Tibial nerve (tissue), 4 donors: ENCODE measurements around the gene WNT7A. TPM values are rescaled to one million over a fixed set of nuclear protein-coding genes. Genes with fewer than 3 reads are reported as not detected.

Experiments used
- DNase-seq, 2 donors: peaks; one replicate each; pipeline ENCODE4 v3.0.0-alpha.2; 2019; ENCODE audit warnings: low spot score in 2 of 2
- H3K27ac ChIP-seq, 4 donors: fragments of 200-600 bp; sonication (generic) in 3 of 4; one replicate each; pipeline ENCODE4 v1.5.1; 2017 to 2019; ENCODE audit warnings: mild to moderate bottlenecking in 1 of 4
- H3K27me3 ChIP-seq, 2 donors: fragments of 200-600 bp; sonication (generic) in 1 of 2; one replicate each; pipeline versions ENCODE4 v1.5.1 to v1.6.0; 2017 to 2019
- H3K36me3 ChIP-seq, 3 donors: fragments of 200-600 bp; sonication (generic); one replicate each; pipeline ENCODE4 v1.5.1; 2018 to 2019
- H3K4me1 ChIP-seq, 4 donors: fragments of 200-600 bp; sonication (generic) in 3 of 4; one replicate each; pipeline ENCODE4 v1.5.1; 2017 to 2019
- H3K4me3 ChIP-seq, 4 donors: fragments of 200-600 bp; sonication (generic) in 3 of 4; one replicate each; pipeline ENCODE4 v1.5.1; 2017 to 2019; ENCODE audit warnings: mild to moderate bottlenecking in 1 of 4, moderate library complexity in 1 of 4
- H3K9me3 ChIP-seq, 4 donors: fragments of 200-600 bp; sonication (generic) in 3 of 4; one replicate each; pipeline ENCODE4 v1.5.1; 2017 to 2019
- EP300 ChIP-seq, 2 donors: sonication (generic); formaldehyde crosslinking; IDR thresholded peaks; one replicate each; pipeline ENCODE4 v1.6.1; 2017; ENCODE audit warnings: antibody characterized with exemption in 2 of 2, mild to moderate bottlenecking in 1 of 2
- POLR2A ChIP-seq, 2 donors: fragments of 450-650 bp; IDR thresholded peaks; one replicate each; pipeline ENCODE4 v1.6.1; 2017; ENCODE audit warnings: antibody characterized with exemption in 2 of 2, mild to moderate bottlenecking in 2 of 2, moderate library complexity in 2 of 2
- WGBS, 2 donors: methylation state at CpG; one replicate each; pipeline ENCODE4 v1.1.5; 2018; 5-methylcytosine and 5-hydroxymethylcytosine counted together
- total RNA-seq, 4 donors: library from RNA; depleted of rRNA; stranded (reverse); fragments of >200 nt; gene quantifications; one replicate each; pipeline ENCODE4 v1.1.0, GENCODE V29; 2016
- TF ChIP-seq, protein P1 (sequence below), 5 experiments: fragments of 200-600 bp in 3 of 5; fragments of 450-650 bp in 2 of 5; sonication (generic) in 3 of 5; IDR thresholded peaks; one replicate each; pipeline ENCODE4 v1.5.1; 2016 to 2019; ENCODE audit warnings: antibody characterized with exemption in 5 of 5, mild to moderate bottlenecking in 3 of 5, moderate library complexity in 2 of 5

The WNT7A gene
- total RNA-seq, 4 donors from 2014 or later: 0.21 TPM; not detected in 3

GRCh38 chr3:13835246-13835645 lies 44.6 kb downstream of the WNT7A start:
- H3K9me3 ChIP-seq: peaks cover 0 to 8% (median 0%) of the 10 kb centered on the region in 4 donors
- TF ChIP-seq POLR2A (IDR thresholded peaks at IDR 0.05) (no peak), EP300 (IDR thresholded peaks at IDR 0.05) (no peak)
- TF ChIP-seq, protein P1, sequence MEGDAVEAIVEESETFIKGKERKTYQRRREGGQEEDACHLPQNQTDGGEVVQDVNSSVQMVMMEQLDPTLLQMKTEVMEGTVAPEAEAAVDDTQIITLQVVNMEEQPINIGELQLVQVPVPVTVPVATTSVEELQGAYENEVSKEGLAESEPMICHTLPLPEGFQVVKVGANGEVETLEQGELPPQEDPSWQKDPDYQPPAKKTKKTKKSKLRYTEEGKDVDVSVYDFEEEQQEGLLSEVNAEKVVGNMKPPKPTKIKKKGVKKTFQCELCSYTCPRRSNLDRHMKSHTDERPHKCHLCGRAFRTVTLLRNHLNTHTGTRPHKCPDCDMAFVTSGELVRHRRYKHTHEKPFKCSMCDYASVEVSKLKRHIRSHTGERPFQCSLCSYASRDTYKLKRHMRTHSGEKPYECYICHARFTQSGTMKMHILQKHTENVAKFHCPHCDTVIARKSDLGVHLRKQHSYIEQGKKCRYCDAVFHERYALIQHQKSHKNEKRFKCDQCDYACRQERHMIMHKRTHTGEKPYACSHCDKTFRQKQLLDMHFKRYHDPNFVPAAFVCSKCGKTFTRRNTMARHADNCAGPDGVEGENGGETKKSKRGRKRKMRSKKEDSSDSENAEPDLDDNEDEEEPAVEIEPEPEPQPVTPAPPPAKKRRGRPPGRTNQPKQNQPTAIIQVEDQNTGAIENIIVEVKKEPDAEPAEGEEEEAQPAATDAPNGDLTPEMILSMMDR (IDR thresholded peaks at IDR 0.05): no peak
- WGBS, 2 donors: 81 to 82% methylated on average over 9 of the region's 9 CpGs
- DNase-seq: no peak
- H3K27ac ChIP-seq: no peak overlapping the region
- no peaks in the 10 kb centered on the region for H3K36me3 ChIP-seq
- H3K4me1 ChIP-seq: no peaks in the 10 kb centered on the region
- no peak overlapping the region for H3K4me3 ChIP-seq
- peaks cover 0 to 14% of the 10 kb centered on the region in 2 donors for H3K27me3 ChIP-seq

GRCh38 chr3:13834258-13835035 lies 45.4 kb downstream of the WNT7A start:
- Histone ChIP-seq H3K9me3 (peaks cover 0 to 8% (median 0%) of the 10 kb centered on the region in 4 donors), H3K27ac (no peak overlapping the region), H3K4me3 (no peak overlapping the region), H3K36me3 (no peaks in the 10 kb centered on the region), H3K4me1 (no peaks in the 10 kb centered on the region), H3K27me3 (peaks cover 0 to 14% of the 10 kb centered on the region in 2 donors)
- TF ChIP-seq POLR2A (IDR thresholded peaks at IDR 0.05) (no peak), EP300 (IDR thresholded peaks at IDR 0.05) (no peak)
- TF ChIP-seq, protein P1 (IDR thresholded peaks at IDR 0.05): no peak
- 71 to 74% methylated on average over 14 of the region's 14 CpGs for WGBS, 2 donors
- no peak for DNase-seq

DNA sequence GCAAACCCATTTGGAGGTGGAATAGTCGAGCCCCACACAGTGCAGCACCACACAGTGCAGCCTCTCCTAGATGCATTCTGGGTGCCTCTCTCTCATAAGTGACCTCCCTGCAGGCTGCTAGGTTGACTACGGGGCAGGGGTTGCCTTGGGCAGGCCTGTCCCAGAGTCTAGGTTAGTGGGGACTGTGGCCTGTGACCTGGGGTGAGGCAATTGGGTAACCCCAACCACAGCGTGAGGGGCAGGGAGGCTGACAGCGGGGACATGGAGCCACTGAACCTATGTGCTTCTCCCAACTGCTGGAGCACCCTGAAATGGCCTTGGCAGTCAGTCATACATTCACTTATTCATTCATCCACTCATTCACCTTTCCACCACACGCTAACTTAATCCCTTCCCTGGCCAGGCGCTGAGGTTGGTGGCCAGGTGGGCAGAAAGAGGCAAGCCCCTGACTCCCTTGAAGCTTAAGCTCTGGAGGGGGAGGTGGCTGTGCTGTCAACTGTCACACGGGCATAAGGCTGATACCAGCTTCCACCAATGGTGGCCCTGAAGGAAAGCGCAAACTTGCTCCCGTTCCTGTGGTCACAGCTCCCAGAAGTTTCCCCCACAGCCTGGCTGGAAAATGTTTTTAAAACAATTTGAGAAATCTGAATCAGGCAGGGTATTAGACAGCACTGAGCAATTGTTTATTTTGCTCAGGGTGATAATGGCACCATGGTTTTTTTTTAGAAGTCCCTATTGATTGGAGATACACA lies 46.2 kb downstream of the WNT7A start:
- Histone ChIP-seq H3K9me3 (peaks cover 0 to 15% (median 0%) of the 10 kb centered on the region in 4 donors), H3K4me1 (no peaks in the 10 kb centered on the region), H3K27me3 (peaks cover 0 to 14% of the 10 kb centered on the region in 2 donors), H3K27ac (no peak overlapping the region), H3K36me3 (no peaks in the 10 kb centered on the region), H3K4me3 (no peak overlapping the region)
- TF ChIP-seq POLR2A (IDR thresholded peaks at IDR 0.05) (no peak), EP300 (IDR thresholded peaks at IDR 0.05) (no peak)
- TF ChIP-seq, protein P1 (IDR thresholded peaks at IDR 0.05): no peak
- WGBS, 2 donors: 71 to 77% methylated on average over 9 of the region's 9 CpGs
- no peak for DNase-seq

DNA sequence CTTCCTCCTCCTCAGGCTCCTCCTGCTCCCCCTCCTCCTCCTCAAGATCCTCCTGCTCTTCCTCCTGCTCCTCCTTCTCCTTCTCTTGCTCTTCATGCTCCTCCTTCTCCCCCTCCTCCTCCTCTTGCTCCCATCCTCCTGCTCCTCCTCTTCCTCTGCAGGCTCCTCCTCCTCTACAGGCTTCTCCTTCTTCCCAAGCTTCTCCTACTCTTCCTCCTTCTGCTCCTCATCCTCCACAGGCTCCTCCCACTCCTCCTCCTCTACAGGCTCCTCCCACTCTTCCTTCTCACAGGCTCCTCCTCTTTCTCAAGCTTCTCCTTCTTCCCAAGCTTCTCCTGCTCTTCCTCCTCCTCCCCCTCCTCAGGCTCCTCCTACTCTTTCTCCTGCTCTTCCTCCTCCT lies 47.7 kb downstream of the WNT7A start:
- H3K36me3 ChIP-seq: no peaks in the 10 kb centered on the region
- no peak overlapping the region for H3K4me3 ChIP-seq
- peaks cover 0 to 14% of the 10 kb centered on the region in 2 donors for H3K27me3 ChIP-seq
- H3K9me3 ChIP-seq: peaks cover 0 to 21% (median 0%) of the 10 kb centered on the region in 4 donors
- TF ChIP-seq, protein P1 (IDR thresholded peaks at IDR 0.05): no peak
- no peak for TF ChIP-seq EP300 (IDR thresholded peaks at IDR 0.05)
- no peak for TF ChIP-seq POLR2A (IDR thresholded peaks at IDR 0.05)
- no peak overlapping the region for H3K27ac ChIP-seq
- H3K4me1 ChIP-seq: no peaks in the 10 kb centered on the region
- no peak for DNase-seq
